ENCODE data around the gene CYB5R3.

CYB5R3 gene

GRCh38 chr22:42645341-42645937, 3.8 kb downstream of the CYB5R3 start:
- no peak for DNase-seq (ENCODE audit: low read depth in 2 of 2)

GRCh38 chr22:42644422-42645340, 4.5 kb downstream of the CYB5R3 start:
- DNase-seq (ENCODE audit: low read depth in 2 of 2), result no peak

DNA sequence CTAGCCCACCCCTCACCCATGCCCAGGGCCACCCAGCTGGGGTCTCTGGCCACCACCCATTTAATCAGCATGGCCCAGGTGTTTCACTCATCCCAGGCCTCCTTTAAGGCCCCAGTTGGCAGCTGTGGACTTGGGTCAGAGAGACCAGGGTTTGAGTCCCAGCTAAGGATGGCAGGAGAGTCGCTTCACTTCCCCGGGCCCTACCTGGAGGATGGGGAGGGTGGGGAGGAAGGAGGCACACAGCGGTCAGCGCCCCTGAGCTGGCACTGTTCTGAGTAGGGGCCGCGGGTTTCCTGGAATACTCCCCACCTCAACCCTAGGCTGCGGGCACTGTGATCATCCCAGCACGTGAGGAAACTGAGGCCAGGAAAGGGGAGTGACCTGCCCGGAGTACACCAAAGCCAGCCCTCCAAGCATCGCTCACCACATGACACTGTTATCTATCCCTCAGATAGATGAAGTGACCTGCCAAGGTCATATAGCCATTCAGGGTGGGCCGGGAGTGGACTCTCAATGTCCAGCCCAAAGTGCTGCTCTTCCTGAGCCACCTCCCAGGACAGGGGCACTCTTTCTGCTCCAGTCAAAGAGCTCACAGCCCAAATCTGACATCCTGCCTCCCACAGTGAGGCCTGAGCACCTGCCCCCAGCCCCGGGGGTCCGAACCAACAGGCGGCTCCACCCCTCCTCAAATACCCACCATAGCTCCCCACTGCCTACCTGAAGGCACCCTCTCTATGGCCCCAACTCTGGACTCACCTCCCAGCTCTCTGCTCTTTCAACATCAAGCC, 5.4 kb downstream of the CYB5R3 start:
- DNase-seq (ENCODE audit: low read depth in 2 of 2), result no peak

DNA sequence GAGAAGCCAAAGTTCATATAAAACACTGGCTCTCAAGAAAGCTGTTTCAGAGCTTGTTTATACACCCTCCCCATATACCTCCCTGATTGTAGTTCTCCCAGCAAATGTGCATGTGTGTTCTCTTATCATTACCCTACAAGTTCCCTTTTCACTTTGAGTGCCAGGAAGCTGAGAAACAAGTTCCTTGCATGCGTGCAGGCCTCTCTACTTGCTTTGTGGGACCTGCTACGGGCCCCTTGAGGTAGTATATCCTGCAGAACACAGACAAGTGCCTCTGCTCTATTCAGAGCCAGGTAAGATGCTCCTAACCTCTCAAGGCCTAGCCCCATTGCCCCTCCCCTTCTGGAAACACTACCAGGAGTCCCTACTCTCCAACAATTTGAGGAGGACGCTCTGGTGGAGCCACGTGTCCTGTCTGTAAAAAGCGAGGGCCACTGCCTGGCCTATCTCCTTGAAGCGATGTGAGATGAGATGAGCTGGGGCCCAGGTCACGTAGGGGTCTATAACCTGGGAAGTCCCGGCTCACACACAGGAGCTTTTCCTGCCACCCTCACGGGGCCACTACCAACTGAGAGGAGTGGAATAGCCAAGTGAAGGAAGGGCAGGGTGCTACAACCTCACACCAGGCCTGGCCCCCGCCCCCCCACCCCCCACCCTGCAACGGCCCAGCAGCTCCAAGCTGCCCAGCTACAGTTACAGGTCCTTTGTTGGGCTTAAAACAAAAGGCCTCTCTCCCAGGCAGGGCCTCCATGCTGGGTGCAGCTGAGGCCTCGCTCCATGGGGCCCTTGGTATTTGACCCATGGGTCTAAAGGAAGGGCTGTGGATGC, 6.2 kb downstream of the CYB5R3 start:
- DNase-seq (ENCODE audit: low read depth in 2 of 2), result no peak

DNA sequence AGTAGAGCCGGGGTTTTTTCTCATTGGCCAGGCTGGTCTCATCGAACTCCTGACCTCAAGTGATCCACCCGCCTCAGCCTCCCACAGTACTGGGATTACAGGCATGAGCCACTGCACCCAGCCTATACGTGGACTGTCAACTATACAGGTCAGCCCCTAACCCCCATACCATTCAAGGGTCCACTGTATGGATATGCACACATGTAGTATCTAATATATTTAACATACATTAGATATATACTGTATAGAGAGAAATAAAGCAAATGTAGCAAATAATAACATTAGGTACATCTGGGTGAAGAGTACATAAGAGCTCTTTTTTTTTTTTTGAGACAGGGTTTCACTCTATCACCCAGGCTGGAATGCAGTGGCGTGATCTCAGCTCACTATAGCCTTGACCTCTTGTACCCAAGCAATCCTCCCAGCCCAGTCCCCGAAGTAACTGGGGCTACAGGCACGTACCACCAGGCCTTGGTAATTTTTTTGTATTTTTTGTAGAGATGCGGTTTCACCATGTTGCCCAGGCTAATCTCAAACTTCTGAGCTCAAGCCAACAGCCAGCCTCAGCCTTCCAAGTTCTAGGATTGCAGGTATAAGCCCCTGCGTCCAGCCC, 7.3 kb downstream of the CYB5R3 start:
- no peak for DNase-seq (ENCODE audit: low read depth in 2 of 2)

DNA sequence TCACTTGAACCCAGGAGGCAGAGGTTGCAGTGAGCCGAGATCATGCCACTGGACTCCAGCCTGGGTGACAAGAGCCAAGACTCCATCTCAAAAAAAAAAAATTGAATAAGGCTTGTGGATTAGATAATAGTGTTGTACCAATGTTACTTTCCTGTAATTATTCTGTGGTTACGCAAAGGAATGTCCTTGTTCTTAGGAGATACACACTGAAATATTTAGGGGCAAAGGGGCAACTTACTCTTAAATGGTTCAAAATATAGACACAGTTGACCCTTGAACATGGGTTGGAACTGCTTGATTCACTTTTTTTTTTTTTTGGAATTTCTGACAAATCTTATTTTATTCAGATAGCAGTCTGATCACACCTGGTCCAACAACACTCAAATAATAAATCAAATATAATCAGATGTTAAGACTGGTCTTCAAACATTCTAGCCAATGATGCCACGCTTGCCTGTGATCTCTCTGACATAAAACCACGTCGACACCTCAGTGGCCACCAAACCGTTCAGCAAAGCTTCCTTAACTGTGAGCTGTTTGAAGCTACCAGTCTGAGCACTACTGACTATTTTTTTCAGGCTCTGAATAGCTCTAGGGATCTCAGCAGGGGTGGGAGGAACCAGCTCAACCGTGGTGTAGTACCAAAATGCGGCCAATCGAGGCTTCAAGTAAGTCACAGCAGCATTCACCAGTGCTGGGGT, 9.5 kb downstream of the CYB5R3 start:
- DNase-seq (ENCODE audit: low read depth in 2 of 2), result no peak

DNA sequence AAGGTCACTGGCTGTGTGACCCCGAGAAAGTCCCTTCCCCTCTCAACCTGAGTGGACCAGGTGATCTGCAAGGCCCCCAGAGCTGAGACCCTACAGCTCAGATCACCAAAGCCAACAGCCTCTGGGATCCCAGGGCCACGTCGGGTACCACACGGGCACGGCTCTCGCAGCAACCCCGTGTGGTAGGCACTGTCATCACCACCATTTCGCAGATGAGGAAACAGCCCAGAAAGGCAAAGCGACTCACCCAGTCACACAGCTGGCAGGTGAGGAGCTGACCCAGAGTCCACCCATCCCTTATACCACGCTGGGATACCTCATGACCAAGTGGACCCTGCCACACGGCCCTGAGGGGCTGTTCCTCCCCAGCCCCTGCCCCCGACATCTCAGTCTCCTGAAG, 11.6 kb downstream of the CYB5R3 start:
- no peak for DNase-seq (ENCODE audit: low read depth in 2 of 2)

DNA sequence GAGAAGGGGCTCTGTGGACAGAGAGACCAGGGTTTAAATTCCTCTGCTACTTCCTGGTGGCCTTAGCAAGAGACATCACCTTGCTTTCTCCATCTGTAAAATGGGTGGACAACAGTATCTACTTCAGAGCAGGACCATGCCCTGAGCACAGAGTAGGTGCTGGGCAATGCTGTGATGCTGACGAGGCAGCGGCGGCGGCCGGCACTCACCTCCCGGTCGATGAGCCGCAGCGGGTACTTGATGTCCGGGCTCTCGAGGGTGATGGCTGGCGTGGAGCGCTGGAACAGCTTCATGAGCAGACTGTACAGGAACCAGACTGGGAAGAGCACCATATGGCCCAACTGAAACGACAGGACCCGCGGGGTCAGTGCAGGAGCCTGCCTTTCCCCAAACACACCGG, 12.7 kb downstream of the CYB5R3 start:
- DNase-seq (ENCODE audit: low read depth in 2 of 2), result no peak

DNA sequence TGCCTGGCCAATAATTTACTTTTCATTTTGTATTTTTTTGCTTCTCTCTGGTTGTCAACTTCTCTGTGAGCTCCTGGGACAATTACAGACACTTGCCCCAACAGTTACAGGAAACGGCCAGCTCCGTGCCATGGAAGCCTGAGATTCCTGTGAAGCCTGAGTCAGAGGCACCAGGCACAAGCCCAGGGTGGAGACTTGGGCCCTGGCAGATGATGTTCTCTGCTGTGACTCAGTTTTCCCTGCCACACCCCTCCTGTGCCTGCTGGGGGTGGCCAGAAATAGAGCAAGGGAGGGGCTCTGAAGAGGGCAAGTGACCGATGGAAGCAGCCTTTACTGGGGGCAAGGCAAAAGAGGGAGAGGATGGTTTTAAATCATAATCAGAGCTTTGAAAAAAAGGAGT, 13.7 kb downstream of the CYB5R3 start:
- DNase-seq (ENCODE audit: low read depth in 2 of 2), result no peak

GRCh38 chr22:42633013-42633412, 16.2 kb downstream of the CYB5R3 start:
- DNase-seq (ENCODE audit: low read depth in 2 of 2), result no peak

GRCh38 chr22:42632096-42632495, 17.1 kb downstream of the CYB5R3 start:
- no peak for DNase-seq (ENCODE audit: low read depth in 2 of 2)

GRCh38 chr22:42630901-42631602, 18.1 kb downstream of the CYB5R3 start:
- DNase-seq (ENCODE audit: low read depth in 2 of 2), result no peak

- no peak for DNase-seq (ENCODE audit: low read depth in 2 of 2)
Observed at GRCh38 chr22:42630211-42630610, 19.0 kb downstream of the CYB5R3 start.

DNA sequence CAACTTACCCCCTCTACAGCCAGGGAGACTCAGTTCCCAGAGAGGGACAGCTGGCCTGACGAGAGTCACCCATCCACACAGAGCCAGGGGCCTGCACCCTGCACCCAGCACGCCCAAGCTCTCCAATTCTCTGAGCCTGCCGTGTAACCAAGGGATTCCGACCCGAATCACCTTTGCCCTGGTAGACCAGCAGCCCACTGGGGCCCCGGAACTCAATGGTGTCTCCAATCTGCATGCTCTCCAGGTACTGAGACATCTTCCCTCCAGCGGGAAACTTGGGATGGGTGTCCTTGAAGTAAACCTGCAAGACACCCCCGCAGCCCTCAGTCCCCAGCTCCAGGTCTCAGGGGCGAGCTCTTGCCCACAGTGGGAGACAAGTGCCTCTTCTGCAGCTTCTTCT, 21.2 kb downstream of the CYB5R3 start:
- DNase-seq (ENCODE audit: low read depth in 2 of 2), result no peak

GRCh38 chr22:42626951-42627625, 22.1 kb downstream of the CYB5R3 start:
- no peak for DNase-seq (ENCODE audit: low read depth in 2 of 2)

DNA sequence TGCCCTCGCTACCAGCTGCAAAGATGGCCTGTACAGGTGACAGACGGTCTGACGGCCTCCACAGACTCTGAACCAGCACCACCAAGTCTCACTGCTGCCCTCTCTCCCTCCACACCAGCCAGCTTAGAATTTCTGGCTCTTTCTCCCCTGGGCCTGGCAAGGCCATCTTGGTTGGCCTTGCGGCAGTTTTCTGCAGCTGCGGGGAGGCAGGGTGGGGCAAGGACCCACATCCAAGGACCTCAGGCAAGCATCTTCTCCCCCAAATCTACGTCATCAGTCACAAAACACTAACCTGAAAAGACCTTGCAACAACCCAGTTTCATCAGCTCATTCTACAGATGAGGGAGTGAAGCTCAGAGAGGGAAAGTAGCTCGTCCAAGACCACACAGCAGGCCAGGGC, 22.8 kb downstream of the CYB5R3 start:
- DNase-seq (ENCODE audit: low read depth in 2 of 2), result no peak

- DNase-seq (ENCODE audit: low read depth in 2 of 2), result no peak
Observed at GRCh38 chr22:42625416-42625815, 23.8 kb downstream of the CYB5R3 start.

- no peak for DNase-seq (ENCODE audit: low read depth in 2 of 2)
Observed at GRCh38 chr22:42624551-42625106, 24.6 kb downstream of the CYB5R3 start.

All from stimulated activated CD8-positive, alpha-beta memory T cell treated with anti-CD3 and anti-CD28 coated beads, Interleukin-15, amount 100 ng/mL, for 4 hours (primary cell).